CD4-positive, alpha-beta T cell treated with Interleukin-17A for 4 hours (primary cell): ENCODE data around the gene METAP2.
"Not testable (repeated sequence)": the region's sequence is repeated elsewhere in the genome, so short reads cannot be mapped to it uniquely, and the experiment has no call there.

Source experiments
- DNase-seq: peaks from one replicate; pipeline ENCODE4 v3.0.0-alpha.2; 2020; ENCODE audit warnings: mixed read lengths

The METAP2 gene

GRCh38 chr12:95463050-95463449 is 10.9 kb upstream of the METAP2 start:
- DNase-seq, result no peak

GRCh38 chr12:95463776-95464175 is 10.2 kb upstream of the METAP2 start:
- DNase-seq, result not testable (repeated sequence)

- DNase-seq, result no peak
Measured at GRCh38 chr12:95465275-95465674, 8.7 kb upstream of the METAP2 start.

DNA sequence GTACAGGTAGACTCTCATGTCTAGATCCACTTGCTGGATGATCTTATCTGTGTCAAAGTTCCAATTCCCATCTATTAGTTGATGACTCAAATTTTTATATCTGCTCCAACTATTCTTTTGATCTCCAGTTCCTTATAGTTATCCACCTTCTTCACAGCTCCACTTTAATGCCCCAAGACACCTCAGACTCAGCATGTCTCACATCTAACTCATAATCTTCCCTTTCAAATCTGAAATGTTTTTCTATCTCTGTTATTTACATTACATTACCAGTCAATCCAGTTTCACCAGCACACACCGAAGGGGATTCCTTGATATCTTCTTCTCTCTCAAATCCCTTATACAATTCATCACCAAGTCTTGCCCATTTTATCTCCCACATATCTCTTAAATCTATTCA is 3.7 kb upstream of the METAP2 start:
- no peak for DNase-seq

DNA sequence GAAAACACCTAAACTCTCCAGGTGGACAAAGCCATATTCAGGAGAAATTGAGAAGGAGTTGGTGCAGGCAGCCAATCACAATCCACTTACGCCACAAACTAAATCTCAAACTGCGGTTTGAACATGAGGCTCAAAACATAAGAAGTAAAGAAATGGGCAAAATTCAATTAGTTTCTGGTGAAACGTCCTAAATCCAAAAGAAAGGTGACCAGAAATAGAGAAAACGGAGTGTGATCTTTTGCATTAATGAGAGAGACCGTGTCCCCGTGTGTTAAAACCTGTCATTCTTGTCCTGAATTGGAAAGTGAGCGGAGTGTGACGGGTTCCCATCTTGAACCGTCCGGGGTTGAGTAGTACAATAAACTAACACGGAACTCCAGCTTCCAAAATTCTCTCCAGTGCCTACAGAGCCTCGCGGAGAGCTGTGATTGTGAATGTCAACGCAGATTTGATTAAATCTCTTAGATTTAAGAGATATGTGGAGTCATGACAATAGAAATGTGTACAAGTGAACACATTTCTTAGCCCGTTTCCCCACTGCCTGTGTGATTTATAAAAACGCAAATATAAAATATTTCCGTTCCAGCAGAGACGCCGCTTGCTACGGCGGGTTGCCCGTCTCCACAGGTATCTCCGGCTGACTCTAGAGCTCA is 595 bp upstream of the METAP2 start:
- peak; percentile 57 for DNase-seq

DNA sequence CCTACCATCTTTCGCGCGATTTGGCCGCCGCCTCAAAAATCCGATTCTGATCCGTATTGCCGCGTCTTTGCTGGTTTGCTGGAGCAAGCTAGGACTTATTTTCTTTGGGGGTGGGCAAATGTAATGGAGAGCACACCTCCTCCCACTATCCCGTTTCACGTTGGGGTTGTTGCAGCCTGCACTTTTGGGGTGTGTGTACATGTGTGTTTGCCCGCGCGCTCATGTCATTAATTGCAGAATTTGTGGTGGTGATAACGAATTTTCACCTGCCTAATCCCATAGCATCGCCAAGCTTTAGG is 657 bp downstream of the METAP2 start:
- DNase-seq, result no peak

DNA sequence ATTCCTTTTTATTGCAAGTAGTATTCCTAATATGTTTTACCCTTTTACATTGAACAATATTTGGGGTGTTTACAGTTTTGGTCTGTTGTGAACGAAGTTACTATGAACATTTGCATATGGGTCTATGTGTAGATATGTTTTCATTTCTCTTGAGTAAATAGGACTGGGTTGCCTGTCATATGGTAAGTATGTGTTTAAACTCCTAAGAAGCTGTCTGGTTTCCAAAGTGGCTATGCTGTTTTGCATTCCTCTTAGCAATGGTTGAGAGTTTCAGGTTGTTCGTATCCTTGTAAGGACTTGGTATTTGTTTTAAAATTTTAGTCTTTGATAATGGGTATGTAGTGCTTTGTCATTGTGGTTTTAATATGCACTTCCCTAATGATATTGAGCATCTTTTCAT is 6.3 kb downstream of the METAP2 start:
- no peak for DNase-seq

DNA sequence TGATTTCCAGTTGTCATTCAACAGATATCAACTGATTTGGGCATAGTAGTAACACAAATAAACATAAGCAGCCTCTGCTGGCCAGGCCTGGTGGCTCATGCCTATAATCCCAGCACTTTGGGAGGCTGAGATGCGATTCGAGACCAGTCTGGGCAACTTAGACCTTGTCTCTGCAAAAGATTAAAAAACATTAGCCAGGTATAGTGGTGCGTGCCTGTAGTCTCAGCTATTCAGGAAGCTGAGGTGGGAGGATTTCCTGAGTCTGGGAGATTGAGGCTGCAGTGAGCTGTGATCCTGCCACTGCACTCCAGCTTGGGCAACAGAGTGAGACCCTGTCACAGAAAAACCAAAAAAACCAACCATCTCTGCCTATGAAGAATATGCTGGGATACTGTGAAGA is 7.1 kb downstream of the METAP2 start:
- peak; percentile 22 for DNase-seq

GRCh38 chr12:95481888-95482287 is 7.9 kb downstream of the METAP2 start:
- no peak for DNase-seq

- not testable (repeated sequence) for DNase-seq
Measured at GRCh38 chr12:95482564-95482963, 8.6 kb downstream of the METAP2 start.

DNA sequence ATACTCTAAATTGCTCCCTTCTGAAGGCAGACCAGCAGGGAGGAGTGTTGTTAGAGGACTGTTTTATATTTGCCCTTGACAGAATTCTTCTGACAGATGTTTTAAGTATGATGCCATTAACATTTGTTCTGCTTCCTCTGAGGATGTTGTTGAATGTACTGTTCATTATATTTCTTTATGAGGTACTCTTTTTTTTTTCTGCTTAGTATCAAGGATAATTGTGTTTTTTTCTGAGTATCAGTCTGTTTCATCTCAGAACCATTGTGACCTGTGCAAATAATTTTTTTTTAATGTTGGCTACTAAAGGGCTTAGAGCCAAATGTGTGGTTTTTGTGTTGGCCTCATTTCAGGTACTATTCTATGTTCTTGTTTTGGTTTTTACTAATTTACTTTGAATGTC is 10.6 kb downstream of the METAP2 start:
- no peak for DNase-seq

GRCh38 chr12:95487024-95487423 is 13.1 kb downstream of the METAP2 start:
- DNase-seq, result no peak

DNA sequence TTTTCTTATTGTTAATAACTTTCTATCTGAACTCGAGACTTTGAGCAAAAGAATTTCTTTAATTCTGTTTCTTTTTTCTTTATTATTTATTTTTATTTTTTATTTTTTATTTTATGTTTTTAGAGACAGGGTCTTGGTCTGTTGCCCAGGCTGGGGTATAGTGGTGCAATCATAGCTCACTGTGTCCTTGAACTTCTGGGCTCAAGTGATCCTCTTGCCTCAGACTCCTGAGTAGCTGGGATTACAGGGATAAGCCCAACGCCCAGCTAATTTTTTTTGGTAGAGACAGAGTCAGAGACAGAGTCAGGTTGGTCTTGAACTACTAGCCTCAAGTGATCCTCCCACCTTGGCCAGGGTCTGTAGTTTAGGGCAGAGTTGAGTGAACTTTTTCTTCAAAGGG is 18.5 kb downstream of the METAP2 start:
- no peak for DNase-seq

- no peak for DNase-seq
Measured at GRCh38 chr12:95494888-95495287, 20.9 kb downstream of the METAP2 start.

DNA sequence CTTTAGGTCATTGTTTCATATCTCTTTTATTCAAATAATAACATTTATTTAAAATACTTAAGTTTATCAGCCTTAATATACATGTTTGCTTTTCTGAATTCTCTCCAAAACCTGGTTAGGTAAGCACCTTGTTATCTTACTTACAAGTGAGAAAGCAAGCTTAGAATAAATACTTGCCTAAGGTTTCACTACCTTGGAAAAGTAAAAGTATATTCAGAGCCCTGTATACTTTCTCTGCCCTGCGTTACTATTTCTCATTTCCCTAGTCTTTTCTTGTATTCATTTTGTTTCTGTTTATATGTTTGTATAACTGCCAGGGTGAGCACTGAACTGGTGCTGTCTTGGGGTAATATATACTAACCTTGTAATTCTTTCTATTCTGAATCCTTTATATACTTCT is 21.5 kb downstream of the METAP2 start:
- DNase-seq, result no peak

GRCh38 chr12:95497031-95497430 is 23.1 kb downstream of the METAP2 start:
- DNase-seq, result no peak

GRCh38 chr12:95498968-95499367 is 25.0 kb downstream of the METAP2 start:
- no peak for DNase-seq

GRCh38 chr12:95499772-95500171 is 25.8 kb downstream of the METAP2 start:
- no peak for DNase-seq

DNA sequence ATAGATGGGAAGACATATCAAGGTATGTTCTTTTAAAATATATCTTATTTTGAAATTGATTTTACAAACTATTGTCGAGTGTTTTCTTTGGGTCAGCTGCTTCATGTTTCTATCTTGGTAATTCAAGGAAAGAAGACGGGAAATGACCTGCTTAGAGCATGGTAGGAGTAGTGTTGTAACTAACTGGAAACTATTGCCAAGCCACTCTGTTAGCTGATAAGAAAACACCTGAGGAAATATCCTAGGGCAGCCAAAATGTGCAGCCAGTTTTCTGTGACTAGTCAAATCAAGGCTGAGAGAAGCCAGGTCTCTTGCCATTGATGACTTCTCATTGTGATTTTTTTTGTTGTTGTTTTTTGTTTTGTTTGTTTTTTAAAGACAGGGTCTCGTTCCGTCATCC is 30.2 kb downstream of the METAP2 start:
- no peak for DNase-seq

DNA sequence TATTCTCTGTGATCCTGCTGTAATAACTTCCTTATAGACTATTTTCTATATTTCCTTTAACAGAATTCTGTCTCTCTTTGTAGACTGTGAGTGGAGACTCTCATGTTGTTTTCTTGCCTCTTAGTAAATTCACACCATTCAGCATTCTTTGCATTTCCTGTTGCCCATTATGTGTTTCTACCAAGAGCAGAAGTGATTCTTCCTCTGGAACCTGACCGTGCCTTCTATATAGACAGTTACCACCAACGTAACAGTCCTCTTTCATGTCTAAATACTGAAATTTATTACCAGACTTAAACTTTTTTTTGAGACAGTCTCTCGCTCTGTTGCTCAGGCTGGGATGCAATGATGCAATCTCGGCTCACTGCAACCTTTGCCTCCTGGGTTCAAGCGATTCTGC is 31.1 kb downstream of the METAP2 start:
- DNase-seq, result no peak

DNA sequence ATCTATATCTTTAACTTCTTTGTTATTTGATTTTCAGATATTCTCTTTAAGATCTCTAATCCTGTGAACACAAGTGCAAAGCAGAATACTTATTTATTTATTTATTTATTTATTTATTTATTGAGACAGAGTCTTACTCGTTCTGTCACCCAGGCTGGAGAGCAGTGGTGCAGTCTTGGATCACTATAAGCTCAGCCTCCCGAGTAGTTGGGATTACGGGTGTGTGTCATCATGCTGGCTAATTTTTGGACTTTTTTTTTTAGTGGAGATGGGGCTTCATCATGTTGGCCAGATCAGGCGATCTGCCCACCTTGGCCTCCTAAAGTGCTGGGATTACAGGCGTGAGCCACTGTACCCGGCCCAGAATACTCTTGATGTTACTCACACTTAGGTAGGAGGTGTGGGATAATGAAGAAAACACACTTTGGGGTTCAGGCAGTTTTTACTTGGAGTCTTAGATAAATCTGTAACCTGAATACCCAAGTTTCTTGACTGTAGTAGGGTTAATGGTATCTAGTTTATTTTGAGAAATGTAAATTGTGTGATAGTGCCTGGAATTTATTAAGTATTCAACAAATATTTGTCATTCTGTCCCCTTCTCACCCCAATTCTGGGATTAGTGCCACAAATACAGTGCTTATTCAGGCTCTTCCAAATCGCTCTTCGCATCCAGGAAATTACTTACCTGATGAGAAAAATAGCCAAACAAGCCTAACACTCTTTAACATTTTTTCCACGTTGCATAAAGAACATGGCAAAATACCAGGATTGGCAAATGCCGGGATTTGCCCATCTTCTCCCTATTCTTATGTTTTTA is 33.0 kb downstream of the METAP2 start:
- no peak for DNase-seq

DNA sequence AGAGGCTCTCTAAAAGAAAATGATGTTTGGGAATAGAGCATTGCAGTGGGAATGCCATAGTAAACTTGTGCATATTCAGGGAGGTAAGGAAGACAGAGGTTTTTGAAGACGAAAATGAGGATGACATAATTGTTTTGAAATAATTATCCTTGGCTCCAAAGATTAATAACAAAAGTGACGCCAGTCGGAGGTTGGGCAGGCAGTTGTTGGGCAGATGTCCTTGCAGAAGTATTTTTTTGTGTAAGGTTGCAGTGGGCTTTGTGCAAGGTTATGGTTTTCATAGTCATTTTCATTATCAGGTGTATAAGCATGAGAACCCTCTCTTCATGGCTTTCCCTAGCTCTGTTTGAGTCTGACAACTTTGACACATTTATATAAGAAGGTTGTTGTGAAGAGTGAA is 35.3 kb downstream of the METAP2 start:
- DNase-seq, result no peak

GRCh38 chr12:95511977-95512376 is 38.0 kb downstream of the METAP2 start:
- DNase-seq, result no peak

DNA sequence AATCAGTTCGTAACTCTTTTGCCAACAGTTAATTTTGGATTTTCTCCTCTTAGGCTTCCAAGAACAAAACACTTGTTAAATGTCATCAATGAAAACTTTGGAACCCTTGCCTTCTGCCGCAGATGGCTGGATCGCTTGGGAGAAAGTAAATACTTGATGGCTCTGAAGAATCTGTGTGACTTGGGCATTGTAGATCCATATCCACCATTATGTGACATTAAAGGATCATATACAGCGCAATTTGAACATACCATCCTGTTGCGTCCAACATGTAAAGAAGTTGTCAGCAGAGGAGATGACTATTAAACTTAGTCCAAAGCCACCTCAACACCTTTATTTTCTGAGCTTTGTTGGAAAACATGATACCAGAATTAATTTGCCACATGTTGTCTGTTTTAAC is 39.6 kb downstream of the METAP2 start:
- no peak for DNase-seq

GRCh38 chr12:95515197-95515596 is 41.2 kb downstream of the METAP2 start:
- DNase-seq, result no peak
